Left ventricle myocardium superior (tissue), 1 donor: ENCODE measurements around the gene UFSP1. TPM values are rescaled to one million over a fixed set of nuclear protein-coding genes. Genes with fewer than 3 reads are reported as not detected.
A peak's percentile ranks its signal among the peaks of the same experiment; 100 is the strongest.
"Not testable (repeated sequence)": the region's sequence is repeated elsewhere in the genome, so short reads cannot be mapped to it uniquely, and the experiment has no call there.

Experiments
- ATAC-seq: fragments of 200-7000 bp; cut with Tn5 transposase; one replicate; pipeline ENCODE4 v1.9.1; 2020; ENCODE audit warnings: mild to moderate bottlenecking, moderate library complexity
- DNase-seq: peaks from one replicate; pipeline ENCODE4 v3.0.0-alpha.2; 2020
- intact Hi-C: fragments of 100-400 bp; cut with micrococcal nuclease; formaldehyde crosslinking; loops from one replicate; pipeline ENCODE4 v1.11.0; 2022
- long read RNA-seq: library from polyadenylated mRNA; unstranded; transcript quantifications from one replicate; pipeline ENCODE4 v2.0.0, GENCODE V29; 2021
- total RNA-seq: library from RNA; stranded (reverse); fragmentation: NEBNext Ultra II Directional; extraction: Animal tissue kit (Norgen Biotek cat#: 25700); gene quantifications from one replicate; pipeline ENCODE4 v1.2.1, GENCODE V29; 2021
- donor health status: DM: no; HTN: yes; CAD: no; lungs with severe emphysema.

Gene UFSP1
- total RNA-seq = 1.9 TPM
- long read RNA-seq, partial matches to known transcripts = 0 of 3 reads
- long read RNA-seq, other reads (novel, unspliced or antisense) = 0 of 3 reads

DNA sequence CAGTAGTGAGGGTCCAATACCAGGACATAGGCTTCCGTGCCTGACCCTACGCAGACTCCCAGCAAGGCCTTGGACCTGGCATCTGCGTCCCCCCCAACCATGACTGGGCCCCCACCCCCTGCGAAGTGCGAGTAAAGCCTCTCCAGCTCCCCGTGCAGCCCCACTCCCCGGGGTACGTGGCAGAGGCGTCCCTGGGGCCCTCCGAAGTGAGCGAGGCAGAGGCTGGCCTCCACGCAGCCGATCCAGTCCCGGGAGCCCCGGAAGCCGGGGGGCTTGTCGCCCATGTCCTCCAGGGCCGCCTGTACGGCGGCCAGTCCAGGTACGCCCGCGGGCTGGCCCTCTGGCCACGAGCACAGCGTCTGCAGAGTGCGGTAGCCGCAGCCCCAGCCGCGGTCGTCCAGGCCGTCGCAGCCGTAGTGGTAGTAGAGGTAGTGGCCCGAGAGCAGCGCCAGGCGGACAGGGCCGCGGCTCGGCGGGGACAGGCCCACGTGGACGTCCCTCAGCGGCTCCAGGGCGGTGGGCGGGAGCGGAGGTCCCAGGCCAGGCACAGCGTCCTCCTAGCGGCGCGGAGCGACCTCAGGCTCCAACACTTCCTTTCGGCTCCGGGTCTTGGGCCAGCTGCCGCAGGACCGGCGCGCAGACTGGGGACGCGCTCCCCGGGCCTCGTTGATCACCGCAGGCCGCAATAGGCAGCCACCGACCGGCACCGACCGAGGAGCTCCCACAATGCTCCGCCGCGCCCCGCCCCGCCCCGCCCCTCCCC lies at the start of gene UFSP1:
Gene UFSP1, minus strand, starts transcription at position 728 of the 763 bp plus-strand sequence. Its CDS starts 444 bp downstream, at position 284.
- ATAC-seq (peak; percentile 63), DNase-seq (no peak)
- intact Hi-C loops = no loop called here

- ATAC-seq, intact Hi-C loops, DNase-seq: not testable (repeated sequence)
Measured at GRCh38 chr7:100936167-100936566, 46.7 kb upstream of the UFSP1 start.

DNA sequence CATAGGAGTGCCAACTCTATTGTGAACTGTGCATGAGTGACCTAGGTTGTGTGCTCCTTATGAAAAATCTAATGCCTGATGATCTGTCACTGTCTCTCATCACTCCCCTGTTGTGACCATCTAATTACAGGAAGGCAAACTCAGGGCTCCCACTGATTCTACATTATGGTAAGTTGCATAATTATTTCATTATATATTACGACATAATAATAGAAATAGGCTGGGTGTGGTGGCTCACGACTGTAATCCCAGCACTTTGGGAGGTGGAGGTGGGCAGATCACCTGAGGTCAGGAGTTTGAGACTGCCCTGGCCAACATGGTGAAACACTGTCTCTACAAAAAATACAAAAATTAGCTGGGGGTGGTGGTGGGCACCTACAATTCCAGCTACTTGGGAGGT lies 45.9 kb upstream of the UFSP1 start:
- ATAC-seq, DNase-seq, intact Hi-C loops: not testable (repeated sequence)

GRCh38 chr7:100933734-100934133 lies 44.2 kb upstream of the UFSP1 start:
- DNase-seq (no peak), ATAC-seq (no peak)
- intact Hi-C loops = no loop called here

DNA sequence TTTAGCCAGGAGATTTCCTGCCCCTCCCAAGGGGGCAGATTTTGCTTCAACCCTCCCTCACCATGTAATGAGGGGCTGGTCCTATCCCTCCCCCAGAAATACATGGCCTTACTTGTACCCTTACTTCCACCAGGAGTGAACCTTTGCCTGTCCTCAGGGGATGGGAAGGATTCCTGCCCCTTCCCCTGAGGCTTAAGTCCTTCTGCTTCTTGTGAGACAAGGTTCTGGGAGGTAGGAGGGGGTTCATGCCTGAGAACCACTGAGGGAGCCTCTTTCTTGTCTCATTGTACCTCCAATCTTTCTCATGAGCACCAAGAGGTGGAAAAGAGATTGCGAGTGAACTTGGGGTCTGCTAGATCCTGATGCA lies 40.3 kb upstream of the UFSP1 start:
- intact Hi-C loops = no loop called here
- ATAC-seq = no peak
- DNase-seq = no peak

DNA sequence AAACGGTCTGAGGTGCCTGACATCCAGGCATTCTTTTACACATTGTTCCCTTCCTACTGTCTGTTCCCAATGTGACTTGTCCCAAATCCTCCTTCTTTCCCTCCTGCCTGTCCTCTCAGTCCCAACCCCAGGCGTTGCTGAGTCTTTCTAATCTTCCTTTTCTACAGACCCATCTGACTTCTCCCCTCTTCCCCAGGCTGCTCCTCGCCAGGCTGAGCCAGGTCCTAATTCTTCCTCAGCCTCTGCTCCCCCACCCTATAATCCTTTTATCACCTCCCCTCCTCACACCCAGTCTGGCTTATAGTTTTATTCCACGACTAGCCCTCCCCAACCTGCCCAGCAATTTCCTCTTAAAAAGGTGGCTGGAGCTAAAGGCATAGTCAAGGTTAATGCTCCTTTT lies 34.1 kb upstream of the UFSP1 start:
- DNase-seq, ATAC-seq, intact Hi-C loops: not testable (repeated sequence)

GRCh38 chr7:100921039-100921438 lies 31.5 kb upstream of the UFSP1 start:
- DNase-seq (no peak), ATAC-seq (no peak)
- intact Hi-C loops = no loop called here

- ATAC-seq, DNase-seq, intact Hi-C loops: not testable (repeated sequence)
Measured at GRCh38 chr7:100919779-100920437, 30.4 kb upstream of the UFSP1 start.

DNA sequence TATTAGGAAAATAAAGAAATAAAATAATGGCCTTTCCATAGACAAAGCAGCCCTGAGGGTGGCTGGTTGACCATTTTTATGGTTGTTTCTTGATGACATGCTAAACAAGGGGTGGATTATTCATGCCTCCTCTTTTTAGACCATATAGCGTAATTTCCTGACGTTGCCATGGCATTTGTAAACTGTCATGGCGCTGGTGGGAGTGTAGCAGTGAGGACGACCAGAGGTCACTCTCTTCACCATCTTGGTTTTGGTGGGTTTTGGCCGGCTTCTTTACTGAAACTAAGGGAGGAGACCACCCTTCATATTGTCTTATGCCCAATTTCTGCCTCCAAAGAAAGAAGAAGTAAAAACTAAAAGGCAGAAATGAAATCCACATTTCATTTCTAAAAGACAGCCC lies 29.8 kb upstream of the UFSP1 start:
- intact Hi-C loops, ATAC-seq, DNase-seq: not testable (repeated sequence)

DNA sequence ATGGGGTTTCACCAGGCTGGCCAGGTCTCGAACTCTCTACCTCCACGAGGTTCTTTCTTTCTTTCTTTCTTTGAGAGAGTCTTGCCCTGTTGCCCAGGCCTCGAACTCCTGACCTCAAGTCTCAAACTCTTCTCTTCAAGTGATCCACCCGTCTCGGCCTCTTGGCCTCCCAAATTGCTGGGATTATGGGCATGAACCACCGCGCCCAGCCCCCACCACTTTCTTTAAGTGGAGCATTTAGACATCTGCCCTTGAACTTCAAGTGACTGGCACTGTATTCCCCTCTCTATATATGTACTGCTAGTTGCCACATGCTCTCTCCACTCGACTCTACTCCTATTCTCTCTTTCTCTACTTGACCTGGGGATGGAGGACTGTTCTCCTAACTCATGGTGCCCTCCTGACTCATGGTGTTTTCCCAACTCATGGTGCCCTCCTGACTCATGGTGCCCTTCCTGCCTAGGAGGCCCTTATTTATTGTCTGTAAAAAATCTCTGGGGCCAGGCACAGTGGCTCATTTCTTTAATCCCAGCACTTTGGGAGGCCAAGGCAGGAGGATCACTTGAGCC lies 25.4 kb upstream of the UFSP1 start:
- intact Hi-C loops = no loop called here
- DNase-seq (no peak), ATAC-seq (no peak)

DNA sequence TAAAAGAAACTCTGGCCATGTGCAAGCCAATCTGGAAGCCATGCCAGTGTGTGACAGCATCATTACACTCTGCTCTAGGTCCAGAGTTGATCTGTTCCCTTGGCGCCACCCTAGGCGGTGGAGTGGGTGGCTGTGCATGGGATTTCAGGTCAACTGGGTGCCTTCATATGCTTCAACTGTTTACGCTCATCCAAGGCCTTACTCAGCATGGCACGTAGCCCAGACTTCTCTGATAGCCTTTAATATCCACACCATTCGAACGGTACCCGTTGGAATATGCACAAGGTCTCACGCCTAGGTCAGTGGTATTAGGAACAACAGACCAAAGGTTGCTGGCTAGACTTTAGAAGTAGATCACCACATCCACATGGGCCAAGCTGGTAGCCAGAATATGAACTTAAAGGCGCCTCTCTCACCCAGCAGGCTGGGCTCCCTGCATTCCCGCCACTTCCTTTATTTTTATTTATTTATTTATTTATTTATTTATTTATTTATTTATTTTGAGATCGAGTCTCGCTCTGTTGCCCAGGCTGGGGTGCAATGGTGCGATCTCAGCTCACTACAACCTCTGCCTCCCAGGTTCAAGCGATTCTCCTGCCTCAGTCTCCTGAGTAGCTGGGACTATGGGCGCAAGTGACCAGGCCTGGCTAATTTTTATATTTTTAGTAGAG lies 24.8 kb upstream of the UFSP1 start:
- intact Hi-C loops = no loop called here
- ATAC-seq (peak; percentile 21), DNase-seq (no peak)

GRCh38 chr7:100911484-100911883 lies 22.0 kb upstream of the UFSP1 start:
- ATAC-seq = no peak

GRCh38 chr7:100910443-100910842 lies 20.9 kb upstream of the UFSP1 start:
- DNase-seq, intact Hi-C loops: not testable (repeated sequence)

More at GRCh38 chr7:100911484-100911883, 22.0 kb upstream of the UFSP1 start:
- intact Hi-C loops = no loop called here
- DNase-seq = no peak

DNA sequence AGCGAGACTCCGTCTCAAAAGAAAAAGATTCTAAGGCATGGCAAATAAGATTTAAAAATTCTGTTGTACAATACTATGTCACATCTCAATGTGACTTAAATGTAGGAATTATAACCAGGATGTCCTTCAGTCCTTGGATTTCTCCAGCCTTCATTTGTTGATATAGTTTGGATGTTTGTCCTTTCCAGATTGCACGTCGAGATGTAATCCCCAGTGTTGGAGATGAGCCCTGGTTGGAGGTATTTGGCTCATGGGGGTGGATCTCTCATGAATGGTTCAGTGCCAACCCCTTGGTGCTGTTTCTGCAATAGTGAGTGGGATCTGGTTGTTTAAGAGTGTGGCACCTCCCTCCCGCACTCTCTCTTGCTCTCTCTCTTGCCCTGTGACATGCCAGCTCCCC lies 19.0 kb upstream of the UFSP1 start:
- intact Hi-C loops = no loop called here
- ATAC-seq (no peak), DNase-seq (no peak)

More at GRCh38 chr7:100910443-100910842, 20.9 kb upstream of the UFSP1 start:
- ATAC-seq = not testable (repeated sequence)

DNA sequence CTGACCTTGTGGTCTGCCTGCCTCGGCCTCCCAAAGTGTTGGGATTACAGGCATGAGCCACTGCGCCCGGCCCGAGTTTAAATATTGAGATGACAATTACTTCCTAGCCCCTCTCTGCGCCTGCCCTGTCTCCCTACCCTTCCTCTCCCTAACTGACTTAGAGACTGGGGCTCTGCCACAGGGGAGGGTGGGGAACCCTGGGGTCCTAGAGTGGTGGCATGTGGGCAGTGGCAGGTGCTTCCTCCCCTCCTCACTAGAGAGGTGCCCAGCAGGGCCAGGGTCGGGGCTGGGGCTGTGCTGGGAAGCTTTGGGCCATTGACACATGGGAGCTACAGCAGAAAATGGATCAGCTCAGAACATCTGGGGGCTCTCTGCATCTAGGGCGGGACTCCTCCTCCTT lies 13.1 kb upstream of the UFSP1 start:
- intact Hi-C loops = no loop called here
- ATAC-seq (no peak), DNase-seq (no peak)

GRCh38 chr7:100901921-100902332 lies 12.4 kb upstream of the UFSP1 start:
- ATAC-seq (no peak), DNase-seq (no peak)
- intact Hi-C loops = no loop called here

DNA sequence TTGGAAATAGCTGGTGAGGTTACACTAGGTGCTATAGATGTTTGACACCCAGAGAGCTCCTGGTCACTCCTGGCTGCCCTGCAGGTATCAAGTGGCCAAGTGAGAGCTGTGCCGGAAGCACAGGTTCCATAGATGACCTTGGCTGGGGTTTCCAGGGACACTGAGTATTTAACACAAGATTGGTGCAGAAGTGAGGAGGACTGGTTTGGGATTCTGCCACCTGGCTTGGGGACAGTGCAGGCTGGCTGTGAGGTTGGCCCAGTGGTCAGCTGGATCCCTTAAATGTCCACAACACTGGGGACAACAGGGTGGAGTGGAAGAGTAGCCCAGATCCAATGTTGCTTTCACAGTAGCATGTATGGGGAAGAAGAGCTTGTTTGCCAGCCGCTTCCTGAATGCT lies 11.5 kb upstream of the UFSP1 start:
- no peak for DNase-seq
- ATAC-seq = no peak
- intact Hi-C loops = no loop called here

GRCh38 chr7:100899432-100899831 lies 9.9 kb upstream of the UFSP1 start:
- intact Hi-C loops = loop anchor here (5.0 kb wide), 1 partner anchor 158 kb away; no protein-coding TSS in a partner anchor
- DNase-seq = no peak
- ATAC-seq = no peak

DNA sequence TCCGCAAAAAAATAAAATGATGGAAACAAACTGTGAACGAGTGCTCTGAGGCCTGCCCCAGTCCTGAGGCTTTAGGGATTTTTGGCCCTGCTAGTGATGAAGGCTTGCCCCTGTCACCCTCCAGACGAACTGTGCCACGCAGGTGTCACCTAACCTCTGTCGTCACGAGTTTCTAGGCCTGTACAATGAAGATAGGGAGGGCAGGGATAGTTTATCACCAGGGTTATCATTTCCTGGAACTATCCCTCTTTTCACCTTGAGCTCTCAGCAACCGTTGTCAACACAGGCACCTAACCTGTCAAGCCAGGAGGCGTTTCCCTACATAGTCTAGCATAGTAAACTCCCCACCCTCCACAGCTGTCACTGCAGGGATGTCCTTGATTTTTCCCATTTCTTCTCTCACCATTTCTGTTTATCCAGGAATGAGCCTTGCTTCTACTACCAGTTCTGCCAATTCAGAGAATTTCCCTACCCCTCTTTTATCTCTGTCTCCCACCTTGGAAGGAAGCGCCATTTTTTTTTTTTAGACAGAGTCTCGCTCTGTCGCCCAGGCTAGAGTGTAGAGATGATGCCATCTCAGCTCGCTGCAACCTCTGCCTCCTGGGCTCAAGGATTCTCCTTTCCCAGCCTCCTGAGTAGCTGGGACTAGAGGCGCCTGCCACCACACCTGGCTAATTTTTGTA lies 8.4 kb upstream of the UFSP1 start:
- DNase-seq = no peak

More for the DNA sequence above, 8.4 kb upstream of the UFSP1 start:
- no peak for ATAC-seq
- intact Hi-C loops = loop anchor here (5.0 kb wide), 1 partner anchor 159 kb away; no protein-coding TSS in a partner anchor
